Measurements from ENCODE around the gene MED15.

MED15 gene

GRCh38 chr22:20627432-20627831, 120.0 kb downstream of the MED15 start:
- DNase-seq: no peak

- no peak for DNase-seq
Observed at GRCh38 chr22:20628081-20628939, 120.9 kb downstream of the MED15 start.

DNA sequence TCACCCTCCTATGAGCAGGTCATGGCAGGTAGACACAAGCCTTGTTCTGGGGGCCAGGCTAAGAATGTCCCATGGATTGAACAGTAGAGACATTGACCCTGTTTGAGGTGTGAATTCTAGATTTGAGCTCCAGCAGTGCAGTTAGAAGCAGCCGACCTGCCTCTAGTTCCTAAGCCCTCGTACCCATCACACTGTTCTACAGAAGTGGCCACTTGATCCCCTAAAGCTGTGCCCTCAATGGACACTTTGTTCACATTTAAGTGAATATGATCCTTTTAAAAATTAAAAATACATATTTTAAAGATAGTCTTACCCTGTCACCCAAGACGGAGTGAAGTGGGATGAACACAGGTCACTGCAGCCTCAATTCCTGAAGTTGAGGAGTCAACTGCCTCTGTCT, 122.0 kb downstream of the MED15 start:
- no peak for DNase-seq

GRCh38 chr22:20630873-20631617, 123.6 kb downstream of the MED15 start:
- no peak for DNase-seq

DNA sequence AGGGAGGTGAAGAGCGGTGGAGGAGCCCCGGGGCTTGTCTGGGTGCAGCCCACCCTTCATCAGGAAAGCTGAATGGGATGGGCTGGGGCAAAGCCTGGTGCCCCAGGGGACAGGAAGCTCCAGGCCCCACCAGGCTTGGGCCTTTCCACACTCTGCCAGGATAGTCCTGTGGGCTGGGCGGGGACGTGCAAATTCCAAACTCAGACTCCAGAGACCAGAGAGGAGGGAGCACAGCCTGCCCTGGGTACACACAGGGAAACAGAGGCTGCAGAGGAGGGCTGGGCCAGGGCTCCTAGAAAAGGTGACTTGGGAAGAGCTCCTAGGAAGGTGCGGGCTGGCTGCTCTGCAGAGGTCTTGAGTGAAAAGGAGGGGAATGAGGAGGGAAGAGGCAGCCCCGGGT, 124.7 kb downstream of the MED15 start:
- no peak for DNase-seq

DNA sequence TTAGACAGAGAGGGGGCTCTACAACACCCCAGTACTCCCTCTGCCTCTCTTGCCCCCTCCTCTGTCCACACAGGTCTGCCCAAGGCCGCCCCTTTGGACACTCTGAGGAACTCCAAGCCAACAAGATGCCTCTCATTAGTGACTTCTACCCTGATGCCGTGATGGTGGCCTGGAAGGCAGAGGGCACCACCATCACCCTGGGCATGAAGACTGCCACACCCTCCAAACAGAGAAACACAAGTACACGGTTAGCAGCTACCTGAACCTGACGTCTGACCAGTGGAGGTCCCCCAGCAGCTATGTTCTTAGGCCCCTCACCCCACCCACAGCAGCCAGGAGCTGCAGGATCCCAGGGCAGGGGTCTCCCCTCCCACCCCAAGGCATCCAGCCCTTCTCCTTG, 125.1 kb downstream of the MED15 start:
- DNase-seq: no peak

DNA sequence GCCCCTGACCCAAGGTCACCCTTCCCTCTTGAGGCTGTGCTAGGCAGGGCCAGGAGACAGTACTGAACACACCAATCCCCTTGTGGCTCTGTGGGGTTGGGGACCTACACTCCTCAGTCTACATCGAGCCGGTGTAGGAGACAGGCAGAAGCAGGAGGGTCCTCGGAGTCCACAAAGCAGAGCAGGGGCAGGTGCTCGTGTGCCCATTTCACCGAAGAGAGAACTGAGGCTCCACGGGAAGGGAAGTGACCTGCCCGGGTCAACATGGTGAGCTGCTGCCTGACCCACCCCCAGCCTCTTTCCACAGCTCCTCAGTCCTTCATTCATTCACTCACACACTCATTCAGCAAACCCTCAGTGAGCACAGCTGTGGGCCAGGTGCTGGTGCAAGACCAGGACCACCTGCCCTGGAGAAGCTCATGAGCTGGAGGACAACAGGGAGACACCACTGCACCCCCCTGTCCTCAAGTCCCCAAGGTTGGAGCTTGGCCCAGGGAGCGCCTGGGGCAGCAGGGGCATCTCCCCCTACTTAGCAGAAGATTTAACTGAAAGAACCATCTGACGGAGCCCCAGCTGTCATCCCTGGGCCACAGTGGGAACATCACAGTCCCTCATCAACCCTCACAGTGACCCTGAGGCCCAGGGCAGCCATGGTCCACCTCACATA, 127.3 kb downstream of the MED15 start:
- DNase-seq: no peak

DNA sequence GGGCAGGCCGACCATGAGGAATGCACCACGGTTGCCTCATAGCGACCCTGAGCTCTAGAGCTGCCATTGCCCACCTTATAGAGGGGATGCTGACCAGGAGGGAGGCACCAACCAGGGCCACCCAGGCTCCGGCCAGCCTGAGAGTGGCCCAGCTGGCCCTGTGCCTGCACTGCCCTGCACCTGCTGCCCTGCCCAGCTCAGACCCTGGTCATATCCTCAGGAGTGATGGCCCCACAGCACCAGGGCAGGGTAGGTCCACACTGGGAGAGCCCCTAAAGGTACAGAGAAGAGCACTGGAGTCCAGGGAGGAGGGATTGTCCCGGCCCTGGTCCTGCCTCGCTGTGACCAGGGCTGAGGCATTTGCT, 127.8 kb downstream of the MED15 start:
- no peak for DNase-seq

- no peak for DNase-seq
Observed at GRCh38 chr22:20636075-20636812, 128.8 kb downstream of the MED15 start.

DNA sequence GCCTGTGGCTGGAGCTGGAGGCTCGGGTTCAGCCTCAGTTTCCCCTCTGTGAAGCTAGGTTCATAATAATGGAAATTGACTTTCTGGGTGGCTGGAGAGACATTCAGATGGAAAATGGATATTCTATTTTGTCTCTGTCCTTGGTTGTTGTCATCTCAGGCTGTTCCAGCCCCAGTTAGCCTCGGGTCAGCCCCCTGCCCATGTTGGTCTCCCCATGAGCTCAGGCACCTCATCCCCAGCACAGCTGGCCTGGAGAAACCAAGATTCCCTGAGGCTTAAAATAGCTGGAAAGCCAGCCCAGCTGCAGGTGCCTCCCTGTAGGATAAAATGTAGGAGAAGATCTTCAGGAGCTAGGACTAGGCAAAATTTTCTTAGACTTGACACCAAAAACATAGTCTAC, 129.5 kb downstream of the MED15 start:
- DNase-seq: no peak

Data from right kidney (tissue), 1 donor.